Stimulated activated CD4-positive, alpha-beta T cell treated with anti-CD3 and anti-CD28 coated beads, Interleukin-15, amount 100 ng/mL, for 1 hour (primary cell): Measurements from ENCODE around the gene SYT13.
A peak's percentile ranks its signal among the peaks of the same experiment; 100 is the strongest.

Experiments used
- DNase-seq, 2 donors: peaks; one replicate each; pipeline ENCODE4 v3.0.0-alpha.2; 2020; ENCODE audit warnings: low read depth in 1 of 2, low spot score in 1 of 2

Gene SYT13

DNA sequence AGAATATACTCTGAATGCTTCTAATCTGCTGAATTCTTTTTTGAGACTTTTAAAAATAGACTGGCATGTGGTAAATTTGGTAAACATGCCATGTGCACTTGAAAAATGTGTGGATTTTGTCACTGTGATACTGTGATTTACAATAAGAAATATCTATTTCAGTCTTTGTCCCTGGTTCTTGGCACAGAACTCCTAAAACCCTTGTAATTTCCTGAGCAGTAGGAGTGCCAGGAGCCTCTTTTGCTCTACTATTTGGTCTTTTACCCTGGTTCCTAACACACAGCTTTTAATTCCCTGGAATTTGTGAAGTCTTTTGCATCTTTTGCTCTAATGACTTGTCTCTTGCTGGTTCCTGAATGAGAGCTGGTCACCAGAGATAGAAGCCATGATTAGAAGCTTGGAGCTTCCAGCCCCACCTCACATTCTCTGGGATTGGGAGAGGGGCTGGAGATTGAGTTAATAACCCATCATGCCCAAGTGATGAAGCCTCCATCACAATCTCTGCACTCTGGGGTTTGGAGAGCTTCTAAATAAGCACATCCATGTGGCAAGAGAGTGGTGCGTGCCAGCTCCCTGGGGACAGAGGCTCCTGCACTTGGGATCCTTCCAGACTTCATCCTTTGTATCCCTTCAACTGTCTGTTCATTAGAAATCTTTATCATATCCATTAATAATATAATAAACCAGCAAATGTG is 27.2 kb upstream of the SYT13 start:
- no peak for DNase-seq

DNA sequence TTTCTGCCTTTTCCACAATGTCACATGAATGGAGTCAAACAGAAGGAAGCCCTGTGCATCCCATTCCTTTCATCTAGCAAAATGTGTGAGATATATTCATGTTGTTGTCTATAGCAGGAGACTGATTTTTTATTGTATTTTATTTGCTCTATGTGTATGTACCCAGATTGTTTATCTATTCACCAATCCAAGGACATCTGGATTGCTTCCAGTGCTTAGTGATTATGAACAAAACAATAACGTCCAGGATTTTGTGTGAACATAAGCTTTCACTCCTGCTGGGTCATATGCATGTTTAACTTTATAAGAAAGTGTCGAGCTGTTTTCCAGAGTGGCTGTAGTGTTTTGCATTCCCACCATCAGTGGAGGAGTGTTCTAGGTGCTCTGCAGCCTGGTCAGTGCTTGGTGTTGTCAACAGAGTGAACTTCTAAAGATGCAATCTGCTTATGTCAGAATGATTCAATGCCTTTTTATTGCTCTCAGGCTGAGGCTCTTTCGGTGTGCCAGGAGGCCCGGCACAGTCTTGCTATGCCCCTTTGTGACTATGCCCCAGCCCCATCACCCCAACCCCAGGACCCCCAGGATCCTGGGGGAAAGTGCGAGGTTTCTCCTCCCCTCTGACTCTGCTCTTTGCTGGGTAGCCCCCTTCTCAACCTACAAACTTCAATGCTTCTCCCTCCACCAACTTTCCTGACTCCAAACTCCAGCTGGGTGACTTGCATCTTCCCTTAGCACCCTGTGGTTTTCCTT is 19.9 kb upstream of the SYT13 start:
- no peak for DNase-seq

DNA sequence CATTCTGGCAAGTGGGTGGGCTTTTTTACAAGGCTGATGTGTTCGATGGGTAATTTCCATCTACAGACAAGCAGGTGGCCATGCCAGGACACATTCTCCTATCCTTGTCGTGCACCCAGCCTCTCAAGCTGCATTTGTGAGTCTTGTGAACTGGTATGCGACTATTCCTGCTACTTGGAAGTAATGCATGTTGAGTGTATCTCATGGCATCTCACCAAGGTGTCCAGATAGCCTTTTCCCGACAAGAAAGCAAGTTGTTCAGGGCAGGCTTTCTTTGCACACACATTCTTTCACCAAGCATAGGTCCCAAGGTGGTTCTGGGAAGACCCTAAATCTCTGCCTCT is 18.8 kb upstream of the SYT13 start:
- no peak for DNase-seq

DNA sequence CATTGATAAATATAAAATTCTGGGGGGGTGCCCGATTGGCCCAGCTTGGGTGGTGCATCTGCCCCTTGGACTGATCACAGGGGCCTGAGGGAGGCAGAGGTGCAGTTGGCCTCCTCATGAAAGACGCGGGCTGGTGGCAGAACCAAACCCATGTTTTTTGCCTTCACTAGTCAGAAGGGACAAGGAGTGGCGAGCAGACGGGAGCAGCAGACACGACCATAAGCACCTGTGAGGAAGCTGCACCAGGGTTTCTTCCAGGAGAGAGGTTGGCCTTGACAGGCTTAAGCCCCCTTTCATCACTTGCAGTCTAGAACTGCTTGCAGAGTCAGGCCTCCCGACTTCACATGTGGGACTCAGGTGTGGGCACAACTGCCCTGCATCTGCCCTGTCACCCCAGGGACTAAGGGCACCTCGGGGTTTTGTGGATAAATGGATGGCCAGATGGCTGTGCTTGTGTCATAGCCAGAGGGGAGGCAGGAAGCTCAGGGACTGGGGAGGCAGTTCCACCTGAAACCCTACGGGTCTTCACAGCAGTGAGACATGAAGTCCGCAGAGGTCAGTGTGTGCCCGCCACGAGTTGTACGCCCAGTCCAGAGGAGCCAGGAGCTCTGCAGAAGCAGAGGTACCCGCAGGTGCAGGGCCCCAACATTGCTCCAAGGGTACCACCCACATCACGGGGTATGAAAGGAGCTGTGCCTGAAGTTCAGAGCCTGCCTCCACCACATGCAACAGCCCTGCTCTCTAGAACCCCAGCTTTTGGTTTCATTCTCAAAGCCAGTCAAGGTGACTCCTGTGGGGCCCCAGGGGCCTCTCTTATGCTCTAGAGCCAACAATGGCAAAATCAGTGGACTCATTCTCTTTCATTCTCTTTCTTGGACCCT is 18.2 kb upstream of the SYT13 start:
- no peak for DNase-seq

DNA sequence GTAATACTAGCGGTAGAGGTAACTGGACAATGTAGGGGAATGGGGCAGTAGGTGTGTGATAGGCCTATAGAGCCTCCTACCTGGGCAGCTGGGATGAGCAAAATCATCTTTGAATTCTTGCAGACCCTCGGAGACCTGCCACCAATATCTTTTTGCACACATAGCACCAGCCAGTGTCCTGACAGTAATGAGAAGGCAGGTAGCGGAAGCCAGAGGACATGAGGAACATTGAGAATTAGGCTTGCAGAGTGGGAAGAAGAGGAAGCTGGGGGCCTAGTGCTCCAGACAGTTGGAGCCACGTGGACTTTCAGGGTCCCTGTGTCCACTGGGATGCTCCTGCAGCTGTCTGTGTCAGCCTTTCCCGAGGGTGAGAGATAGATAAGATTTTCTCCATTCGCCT is 17.2 kb upstream of the SYT13 start:
- DNase-seq = no peak

DNA sequence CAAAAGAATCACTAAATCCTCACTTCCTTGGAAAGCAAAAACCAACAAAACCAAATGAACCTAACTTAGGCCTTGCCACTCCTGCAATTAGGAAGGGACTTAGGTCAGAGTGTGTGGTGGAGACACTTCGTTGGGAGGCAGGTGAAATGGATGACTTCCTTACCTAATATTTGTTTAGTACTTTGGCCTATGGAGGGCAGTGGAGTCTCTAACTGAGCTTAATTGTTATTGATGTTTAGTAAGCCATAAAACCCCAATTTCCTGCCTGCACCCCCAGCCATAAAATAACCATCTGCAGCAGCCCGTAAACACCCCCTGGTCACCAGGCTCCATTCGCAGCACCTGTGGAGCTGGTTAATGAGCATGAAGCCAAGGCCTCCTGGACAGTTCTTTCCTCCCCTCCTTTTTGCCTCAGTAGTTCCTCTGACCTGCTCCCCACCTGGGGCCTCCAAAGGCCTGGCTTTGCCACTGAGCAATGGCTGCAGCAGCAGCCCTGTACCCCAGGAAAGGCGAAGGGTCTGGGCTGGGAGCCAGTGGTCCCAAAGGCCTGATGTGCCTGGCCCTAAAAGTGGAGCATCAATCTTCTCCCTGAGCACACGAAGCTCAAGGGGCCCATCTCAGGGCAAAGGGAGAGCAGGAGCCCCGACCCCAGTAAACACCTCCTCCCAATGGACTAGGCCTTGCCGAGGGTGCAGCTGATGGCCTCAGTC is 15.6 kb upstream of the SYT13 start:
- no peak for DNase-seq

DNA sequence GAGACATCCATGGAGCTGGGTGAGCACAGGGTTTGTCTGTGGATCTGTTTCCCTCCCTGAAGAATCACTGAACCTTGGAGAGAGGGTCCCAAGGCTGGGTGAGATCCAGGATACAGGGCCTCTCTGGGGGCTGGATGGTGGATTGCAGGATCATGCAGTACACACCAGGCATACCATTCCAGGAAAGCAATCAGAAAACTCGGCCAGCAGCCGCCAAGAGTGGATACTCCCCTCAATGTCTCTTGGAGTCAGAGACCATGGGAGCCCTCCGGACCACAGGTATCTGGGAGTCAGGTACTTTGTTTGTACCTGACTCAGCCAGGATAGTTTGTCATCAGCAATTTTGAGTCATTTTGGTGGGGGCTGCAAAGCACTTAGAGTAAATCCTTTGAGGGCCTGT is 14.6 kb upstream of the SYT13 start:
- no peak for DNase-seq

DNA sequence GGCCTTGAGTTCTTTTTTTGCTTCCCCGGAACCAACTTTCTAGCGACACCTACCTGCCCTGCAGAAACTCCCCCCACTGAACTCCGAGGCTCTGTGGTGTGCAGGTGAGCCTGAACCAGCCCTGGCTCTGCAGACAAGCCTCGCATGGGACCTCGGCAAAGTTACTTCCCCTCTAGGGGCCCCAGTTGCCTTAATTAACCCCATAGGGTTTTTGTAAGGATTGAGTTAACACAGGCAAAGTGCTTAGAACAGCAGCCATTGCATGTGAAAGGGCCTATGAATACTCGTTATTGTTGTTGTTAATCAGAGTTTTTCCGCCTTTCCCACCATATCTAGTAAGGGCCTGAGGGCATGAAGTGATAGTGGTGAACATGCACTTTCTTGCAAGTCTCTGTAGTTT is 12.6 kb upstream of the SYT13 start:
- no peak for DNase-seq

DNA sequence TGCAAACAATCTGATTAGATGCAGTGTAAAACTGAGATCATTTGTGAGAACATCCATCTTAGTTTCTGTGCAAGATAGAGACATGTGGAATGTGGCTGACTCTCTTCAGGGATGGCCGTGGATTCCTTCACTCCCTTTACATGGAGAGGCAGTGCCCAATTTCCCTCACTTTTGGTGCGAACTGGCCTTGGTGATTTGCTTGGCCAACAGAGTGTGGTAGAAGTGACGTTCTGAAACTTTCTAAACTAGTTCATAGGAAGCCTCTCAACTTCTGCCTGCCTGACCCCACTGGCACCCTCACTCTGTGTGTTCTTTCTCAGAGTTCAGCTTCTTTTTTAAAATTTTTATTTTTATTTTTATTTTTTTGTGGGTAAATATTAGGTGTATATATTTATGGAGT is 9.9 kb upstream of the SYT13 start:
- no peak for DNase-seq

DNA sequence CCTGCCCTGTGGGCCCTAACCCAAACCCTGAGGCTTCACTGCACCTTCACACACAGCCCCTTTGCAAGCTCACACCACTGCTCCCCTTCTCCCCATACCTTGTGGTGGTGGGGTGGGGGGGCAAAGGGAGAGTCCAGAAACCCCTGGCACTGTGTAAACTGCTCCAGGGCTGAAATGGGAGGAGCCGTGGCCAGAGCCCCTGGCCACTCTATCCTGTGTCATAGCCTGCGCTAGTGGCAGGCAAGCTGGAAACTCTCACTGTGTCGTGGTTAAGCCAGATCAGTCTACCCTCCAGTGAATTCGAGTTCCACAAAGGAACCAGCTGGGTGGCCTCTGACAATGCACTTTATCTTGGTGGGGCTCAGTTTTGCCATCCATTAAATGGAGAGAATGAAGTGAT is 8.4 kb upstream of the SYT13 start:
- no peak for DNase-seq

DNA sequence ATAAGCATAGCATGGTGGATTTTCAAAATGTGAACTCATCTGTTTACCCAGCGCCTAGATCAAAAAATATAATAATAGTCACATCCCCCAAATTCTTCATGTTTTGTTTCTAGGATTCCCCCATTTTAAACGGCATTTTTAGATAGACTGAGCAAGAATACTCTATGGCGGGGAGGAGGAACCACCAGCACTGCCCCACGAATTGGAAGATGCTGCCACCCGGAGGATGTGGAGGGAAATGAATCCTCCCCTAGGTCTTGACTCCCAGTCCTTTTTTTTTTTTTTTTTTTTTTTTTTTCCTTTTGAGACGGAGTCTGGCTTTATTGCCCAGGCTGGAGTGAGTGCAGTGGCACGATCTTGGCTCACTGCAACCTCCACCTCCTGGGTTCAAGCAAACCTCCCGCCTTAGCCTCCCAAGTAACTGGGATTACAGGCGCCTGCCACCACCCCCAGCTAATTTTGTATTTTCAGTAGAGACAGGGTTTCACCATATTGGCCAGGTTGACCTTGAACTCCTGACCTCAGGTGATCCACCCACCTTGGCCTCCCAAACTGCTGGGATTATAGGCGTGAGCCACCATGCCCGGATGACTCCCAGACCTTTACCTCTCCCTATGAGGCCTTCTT is 7.5 kb upstream of the SYT13 start:
- DNase-seq = peak; percentile 10 to 35

DNA sequence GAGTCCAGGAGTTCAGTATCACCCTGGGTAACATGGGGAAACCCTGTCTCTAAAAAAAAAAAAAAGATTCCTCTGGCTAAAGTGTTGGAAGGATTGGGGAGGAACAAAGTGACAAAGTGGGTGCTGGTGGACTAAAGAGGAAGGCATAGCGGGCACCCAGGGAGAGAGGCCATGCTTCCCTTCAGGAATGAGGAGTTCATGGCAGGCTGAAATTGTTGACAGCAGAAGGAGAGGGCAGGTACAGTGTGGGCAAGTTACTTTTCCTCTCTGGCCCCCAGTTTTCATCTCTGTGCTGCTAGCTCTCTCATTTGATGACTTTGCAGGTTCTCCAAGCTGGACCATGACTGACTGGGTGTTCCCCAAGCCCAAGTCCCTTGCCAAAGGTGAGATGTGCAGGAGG is 4.4 kb upstream of the SYT13 start:
- DNase-seq = no peak

DNA sequence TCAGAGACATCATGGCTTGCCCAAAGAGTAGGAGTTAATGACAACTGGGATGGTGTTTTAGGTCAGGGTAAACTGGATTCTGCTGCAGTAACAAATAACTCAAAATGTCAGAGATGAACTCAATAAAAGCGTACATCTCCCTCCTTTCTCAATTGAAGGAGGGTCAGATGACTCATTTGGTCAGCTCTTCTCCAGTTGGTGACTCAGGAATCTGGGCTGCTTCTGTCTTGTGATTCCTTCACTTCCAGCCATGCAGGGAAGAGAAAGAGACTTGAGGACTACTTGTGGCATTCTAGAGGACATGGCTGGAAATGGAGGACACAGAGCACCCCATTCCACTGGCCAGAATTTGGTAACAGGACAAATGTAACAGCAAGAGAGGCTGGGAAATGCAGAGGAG is 3.2 kb upstream of the SYT13 start:
- DNase-seq = no peak

DNA sequence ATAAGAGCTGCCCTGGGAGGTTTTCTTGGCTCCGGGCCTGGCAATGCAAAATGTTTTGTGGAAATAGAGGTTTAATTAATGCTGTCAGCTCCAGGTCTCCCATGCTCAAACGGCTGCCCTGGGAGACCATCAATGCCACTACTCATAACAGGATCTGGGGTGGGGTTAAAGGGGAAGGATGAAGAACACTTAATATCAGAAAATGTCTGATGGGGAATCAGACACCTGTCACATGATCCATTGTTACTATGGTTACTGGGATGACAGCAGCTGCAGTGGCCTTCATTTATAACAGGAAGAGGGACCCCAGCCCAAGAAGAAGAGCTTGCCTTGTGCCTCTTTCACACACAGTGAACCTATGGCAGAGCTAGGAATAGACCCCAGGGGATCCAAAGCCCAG is 2.2 kb upstream of the SYT13 start:
- DNase-seq = no peak

DNA sequence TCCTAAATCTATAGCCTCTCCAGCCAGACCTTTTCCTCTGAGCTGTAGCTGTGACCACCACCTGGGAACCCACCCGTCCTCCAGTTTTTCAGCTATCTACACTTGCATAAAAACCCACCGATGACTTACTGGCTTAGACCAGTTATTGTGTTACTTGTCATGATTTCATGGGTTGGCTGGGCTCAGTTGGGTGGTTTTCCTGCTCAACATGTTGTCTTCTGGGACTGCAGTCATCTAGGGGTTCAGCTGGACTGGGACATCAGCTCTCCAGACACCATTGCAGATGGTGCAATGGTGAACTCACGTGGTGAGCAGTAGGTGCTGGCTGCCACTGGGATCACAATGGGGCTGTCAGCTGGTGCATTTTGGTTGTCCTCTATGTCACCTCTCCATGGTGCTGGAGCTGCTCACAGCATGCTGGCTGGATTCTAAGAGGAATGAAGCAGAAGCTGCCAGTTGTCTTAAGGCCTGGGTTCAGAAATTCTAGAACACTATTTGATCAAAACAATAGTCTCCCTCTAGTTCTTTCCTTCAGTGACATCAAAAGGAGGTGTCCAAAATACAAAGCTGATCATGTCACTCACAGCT is 1.3 kb upstream of the SYT13 start:
- DNase-seq = no peak

DNA sequence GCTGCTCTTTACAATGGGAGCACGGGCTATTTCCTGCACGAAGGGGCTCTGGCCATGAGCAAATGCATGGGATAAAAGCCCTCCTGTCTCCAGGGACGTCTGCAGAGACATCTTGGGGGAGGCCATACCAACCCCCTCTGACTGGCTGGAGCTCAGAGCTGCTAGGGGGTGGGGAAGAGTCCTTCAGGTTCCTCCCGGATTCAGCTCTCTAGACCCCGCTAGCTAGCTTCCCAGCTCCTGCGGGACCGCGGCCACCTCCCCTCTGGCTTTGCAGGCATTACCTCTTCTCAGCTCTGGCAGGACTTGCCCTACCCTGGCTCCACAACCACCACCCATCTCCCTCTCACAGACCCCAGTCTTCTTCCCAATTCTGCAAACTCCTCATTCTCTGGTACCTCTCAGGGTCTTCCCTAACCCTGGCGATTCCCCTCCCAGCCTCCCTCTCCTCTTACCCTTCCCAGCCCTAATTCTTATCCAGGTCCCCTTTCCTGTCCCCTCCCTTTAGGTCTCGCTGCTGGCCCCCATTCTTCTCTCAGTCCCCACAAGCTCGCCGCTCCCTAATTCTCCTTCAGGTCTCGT is 802 bp downstream of the SYT13 start:
- DNase-seq = no peak

DNA sequence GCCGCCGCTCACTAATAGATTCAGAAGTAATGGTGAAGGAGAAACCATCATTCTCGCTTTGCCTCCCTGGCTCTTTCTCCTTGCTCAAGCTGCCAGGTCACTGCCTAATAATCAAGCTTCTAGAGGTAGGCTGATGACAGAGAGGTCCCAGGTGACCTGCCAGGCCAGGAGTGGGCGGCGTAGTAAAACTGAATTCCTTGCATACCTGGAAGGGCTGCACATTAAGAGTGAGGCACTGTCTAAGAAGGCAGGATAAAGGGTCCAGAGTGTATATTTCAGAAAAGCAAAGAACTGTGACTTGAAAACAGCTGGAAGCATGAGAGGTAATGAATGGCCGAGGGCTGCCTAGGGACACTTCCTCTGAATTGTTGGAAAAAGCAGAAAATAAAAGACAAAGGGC is 4.1 kb downstream of the SYT13 start:
- no peak for DNase-seq

DNA sequence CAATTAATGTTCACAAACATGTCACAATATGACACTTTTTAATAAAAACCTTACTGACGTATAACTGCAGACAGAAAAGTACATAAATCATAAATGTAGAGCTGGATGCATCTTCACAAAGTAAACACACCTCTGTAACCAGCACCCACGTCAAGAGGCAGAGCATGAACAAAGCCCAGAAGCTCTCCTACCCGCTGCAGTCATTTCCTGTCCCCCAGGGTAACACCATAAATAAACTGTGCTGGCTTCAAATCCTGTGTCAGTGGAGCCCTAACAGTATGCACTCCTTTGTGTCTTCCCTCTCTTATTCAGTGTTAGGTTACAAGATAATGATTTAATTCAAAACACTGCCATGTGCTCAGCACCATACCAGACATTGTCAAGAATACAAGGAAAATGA is 5.7 kb downstream of the SYT13 start:
- DNase-seq = no peak

DNA sequence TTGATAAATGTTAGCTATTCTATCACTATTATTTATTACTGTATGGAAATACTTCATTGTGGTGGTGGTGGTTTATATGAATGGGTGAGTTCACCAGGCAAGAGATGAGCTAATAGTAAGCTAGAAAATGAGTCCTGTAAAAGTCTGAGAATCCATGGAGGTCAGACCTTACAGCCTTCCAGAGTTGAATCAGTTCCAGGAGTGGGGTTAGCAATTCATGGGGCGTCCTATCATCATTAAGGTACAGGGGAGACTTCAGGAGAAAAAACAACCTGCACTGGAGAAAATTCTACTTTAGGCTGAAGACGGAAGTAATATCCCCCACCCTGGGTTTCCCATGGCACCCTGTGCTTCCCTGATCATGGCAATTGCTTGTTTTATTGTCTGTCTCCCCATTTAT is 6.5 kb downstream of the SYT13 start:
- no peak for DNase-seq

DNA sequence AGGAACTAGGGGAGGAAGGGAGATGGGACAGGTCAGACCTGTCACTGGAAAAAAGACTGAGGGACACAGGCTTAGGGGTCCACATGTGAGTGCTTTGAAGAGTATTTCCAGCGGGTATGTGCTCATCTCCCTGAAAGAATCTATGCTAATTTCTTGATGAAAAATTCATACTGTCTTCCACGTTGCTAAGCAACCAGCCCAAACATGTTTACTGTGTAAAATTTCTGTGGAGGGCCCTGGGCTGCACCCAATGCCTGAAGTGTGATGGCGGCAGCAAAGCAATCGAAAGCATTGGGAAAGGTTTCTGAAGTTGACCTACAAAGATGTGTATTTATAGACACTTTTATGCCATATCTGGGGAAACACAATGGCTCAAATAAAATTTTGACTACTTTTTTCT is 7.4 kb downstream of the SYT13 start:
- no peak for DNase-seq
